Measurements from ENCODE around the gene CCDC182.

CCDC182 gene

GRCh38 chr17:57696050-57696449 is 49.0 kb downstream of the CCDC182 start:
- DNase-seq: no peak

All from NCI-H2081 (cell line).